SU-DHL-6 (cell line): Measurements from ENCODE around the gene LACRT.

Experiments used
- H2AFZ ChIP-seq: fragments of 200-600 bp; sonication (generic); 2 replicates; pipeline ENCODE4 v1.6.1; 2014; ENCODE audit warnings: low read depth, mild to moderate bottlenecking, moderate library complexity, mixed read lengths, antibody characterized with exemption, low read length; ENCODE audit not compliant: severe bottlenecking
- H3F3A ChIP-seq: fragments of 200-600 bp; shearing (Covaris generic); 2 replicates; pipeline ENCODE4 v1.6.0; 2016; ENCODE audit warnings: antibody characterized with exemption, mild to moderate bottlenecking; ENCODE audit not compliant: insufficient read depth
- H3K27ac ChIP-seq: fragments of 200-600 bp; sonication (generic); 2 replicates; pipeline ENCODE4 v1.5.1; 2016; ENCODE audit warnings: low read depth, mild to moderate bottlenecking, low read length, moderate library complexity, mixed read lengths
- H3K27me3 ChIP-seq: fragments of 200-600 bp; sonication (generic), shearing (Covaris generic); 2 replicates; pipeline ENCODE4 v1.6.0; 2014; ENCODE audit warnings: mild to moderate bottlenecking, low read length
- H3K36me3 ChIP-seq: fragments of 200-600 bp; sonication (generic); 2 replicates; pipeline ENCODE4 v1.6.1; 2014; ENCODE audit warnings: mild to moderate bottlenecking, low read length, mixed read lengths
- H3K4me2 ChIP-seq: fragments of 300-600, 200-600 bp; shearing (Covaris generic), sonication (generic); 2 replicates; pipeline ENCODE4 v1.6.0; 2014; ENCODE audit warnings: low read length, low read depth, mild to moderate bottlenecking; ENCODE audit not compliant: poor library complexity, severe bottlenecking
- H3K4me3 ChIP-seq: fragments of 200-600 bp; sonication (generic); 2 replicates; pipeline ENCODE4 v1.5.1; 2014; ENCODE audit warnings: antibody characterized with exemption, low read length, mild to moderate bottlenecking, mixed read lengths; ENCODE audit not compliant: insufficient read depth, poor library complexity, severe bottlenecking
- H3K79me2 ChIP-seq: fragments of 200-600 bp; sonication (generic); 2 replicates; pipeline ENCODE4 v1.6.1; 2014; ENCODE audit warnings: mild to moderate bottlenecking, low read length, moderate library complexity; ENCODE audit not compliant: insufficient read depth
- H3K9ac ChIP-seq: fragments of 200-600 bp; sonication (generic); 2 replicates; pipeline ENCODE4 v1.7.0; 2014; ENCODE audit warnings: mild to moderate bottlenecking, low read length
- H3K9me2 ChIP-seq: fragments of 200-600 bp; sonication (generic); replicated peaks from 2 replicates; pipeline ENCODE4 v1.6.1; 2014; ENCODE audit warnings: low read length; ENCODE audit not compliant: insufficient read depth
- H3K9me3 ChIP-seq: fragments of 200-600 bp; sonication (generic); 2 replicates; pipeline ENCODE4 v1.6.1; 2014; ENCODE audit warnings: low read length, mixed read lengths; ENCODE audit not compliant: insufficient read depth
- H4K20me1 ChIP-seq: fragments of 200-600 bp; sonication (generic); 2 replicates; pipeline ENCODE4 v1.6.1; 2014; ENCODE audit warnings: low read depth, mild to moderate bottlenecking, antibody characterized with exemption, low read length, moderate library complexity, mixed read lengths
- CTCF ChIP-seq: fragments of 200-600 bp; sonication (generic); IDR thresholded peaks from one replicate; pipeline ENCODE4 v1.5.1; 2017; ENCODE audit warnings: antibody characterized with exemption, mild to moderate bottlenecking, low read length, moderate library complexity; ENCODE audit not compliant: insufficient read depth, poor library complexity, severe bottlenecking
- EZH2phosphoT487 ChIP-seq: fragments of 200-600 bp; sonication (generic), shearing (Covaris generic); conservative IDR thresholded peaks from 2 replicates; pipeline ENCODE4 v1.6.1; 2018; ENCODE audit warnings: mild to moderate bottlenecking, antibody characterized with exemption, low read length, moderate library complexity, mixed read lengths

LACRT gene

DNA sequence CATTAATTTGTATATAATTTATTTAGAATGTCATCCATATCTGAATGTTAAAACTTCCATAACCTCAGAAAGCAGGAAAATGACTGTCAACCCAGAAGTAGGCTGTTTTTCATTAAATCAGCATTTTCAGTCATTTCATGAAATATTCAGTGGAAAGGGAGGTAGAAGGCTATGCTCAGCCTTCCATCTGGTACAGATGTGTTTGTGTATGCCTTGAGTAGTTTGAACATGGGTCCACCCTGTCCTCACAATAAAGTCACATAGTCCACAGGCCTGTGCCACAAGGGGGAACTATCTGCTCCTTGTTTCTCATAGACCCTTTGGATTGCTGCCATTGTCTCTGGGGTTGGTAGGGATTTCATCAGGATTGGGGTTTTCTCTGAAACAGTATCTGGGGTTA is 9.1 kb downstream of the LACRT start:
- Histone ChIP-seq H3K9me2 (no peaks in the 10 kb centered on the region), H3K27ac (no peak overlapping the region), H2AFZ (no peak overlapping the region), H3K79me2 (no peaks in the 10 kb centered on the region), H3K4me3 (no peak overlapping the region), H3K4me2 (no peak overlapping the region), H3K9ac (no peak overlapping the region), H3K27me3 (0 out of 2 replicates have a peak, but pooled peaks cover 2% of the 10 kb centered on the region), H3K36me3 (no peaks in the 10 kb centered on the region), H3F3A (no peaks in the 10 kb centered on the region), H3K9me3 (peaks cover 9% of the 10 kb centered on the region; the same call in 1 of the 2 replicates), H4K20me1 (no peaks in the 10 kb centered on the region)
- TF ChIP-seq CTCF = no peak
- no peak for TF ChIP-seq EZH2phosphoT487

GRCh38 chr12:54624315-54625279 is 10.1 kb downstream of the LACRT start:
- H3K4me3 ChIP-seq = no peak overlapping the region
- H3K4me2 ChIP-seq = no peak overlapping the region
- H2AFZ ChIP-seq = no peak overlapping the region
- H3K36me3 ChIP-seq = no peaks in the 10 kb centered on the region
- no peak overlapping the region for H3K27ac ChIP-seq
- H3K9ac ChIP-seq = no peak overlapping the region
- 0 out of 2 replicates have a peak, but pooled peaks cover 2% of the 10 kb centered on the region for H3K27me3 ChIP-seq
- peaks cover 9% of the 10 kb centered on the region; the same call in 1 of the 2 replicates for H3K9me3 ChIP-seq
- no peaks in the 10 kb centered on the region for H4K20me1 ChIP-seq
- H3F3A ChIP-seq = no peaks in the 10 kb centered on the region
- TF ChIP-seq CTCF = no peak
- TF ChIP-seq EZH2phosphoT487 = no peak
- H3K79me2 ChIP-seq = no peaks in the 10 kb centered on the region
- no peaks in the 10 kb centered on the region for H3K9me2 ChIP-seq

DNA sequence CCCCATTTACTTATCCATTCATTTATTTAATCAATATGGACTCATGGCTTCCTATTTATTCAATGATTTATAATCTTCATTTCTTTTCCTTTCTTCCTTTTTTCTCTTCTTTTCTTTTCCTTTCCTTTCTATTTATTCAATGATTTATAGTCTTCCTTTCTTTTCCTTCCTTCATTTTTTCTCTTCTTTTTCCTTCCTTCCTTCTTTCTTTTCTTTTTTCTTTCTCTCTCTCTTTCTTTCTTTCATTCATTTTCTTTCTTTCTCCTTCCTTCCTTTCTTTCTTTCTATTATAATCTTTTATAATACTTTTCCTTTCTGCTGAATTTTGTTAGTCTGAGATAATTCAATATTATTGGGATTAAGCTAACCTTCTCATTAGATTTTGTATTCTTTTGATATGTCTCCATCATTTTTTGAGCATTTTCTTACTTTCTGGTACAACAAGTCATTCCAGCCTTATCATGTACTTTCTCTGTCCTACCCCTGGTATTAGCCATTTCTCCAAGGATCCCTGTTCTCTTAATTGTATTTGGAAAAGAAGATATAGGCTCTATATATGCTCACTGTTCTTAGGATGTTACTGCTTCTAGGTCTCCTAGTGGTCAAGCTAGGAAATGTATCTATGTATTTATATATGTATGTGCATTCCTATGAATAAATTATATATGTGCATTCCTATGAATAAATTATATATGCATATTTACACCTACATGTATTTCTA is 12.1 kb downstream of the LACRT start:
- Histone ChIP-seq H3K79me2 (no peaks in the 10 kb centered on the region), H3K36me3 (no peaks in the 10 kb centered on the region), H4K20me1 (no peaks in the 10 kb centered on the region), H3K9me2 (no peaks in the 10 kb centered on the region), H3K27ac (no peak overlapping the region), H3K9ac (no peak overlapping the region), H3K4me2 (no peak overlapping the region), H3F3A (no peaks in the 10 kb centered on the region), H3K4me3 (no peak overlapping the region), H3K9me3 (peaks cover 5% of the 10 kb centered on the region; the same call in 1 of the 2 replicates), H3K27me3 (0 out of 2 replicates have a peak, but pooled peaks cover 2% of the 10 kb centered on the region), H2AFZ (no peak overlapping the region)
- TF ChIP-seq CTCF (peak; percentile 11), EZH2phosphoT487 (no peak)
